Vagina (tissue), 2 donors: ENCODE results near the gene DNM2. TPM values are rescaled to one million over a fixed set of nuclear protein-coding genes. Genes with fewer than 3 reads are reported as not detected.
A peak's percentile ranks its signal among the peaks of the same experiment; 100 is the strongest.

ENCODE experiments used
- DNase-seq, 2 donors: peaks; one replicate each; pipeline ENCODE4 v3.0.0-alpha.2; 2017; ENCODE audit errors: extremely low spot score in 2 of 2
- H3K27ac ChIP-seq: fragments of 200-600 bp; sonication (generic); one replicate; pipeline ENCODE4 v1.5.1; 2019
- H3K27me3 ChIP-seq: fragments of 200-600 bp; sonication (generic); one replicate; pipeline ENCODE4 v1.5.1; 2019
- H3K36me3 ChIP-seq, 2 donors: fragments of 200-600 bp; sonication (generic); one replicate each; pipeline ENCODE4 v1.5.1; 2017 to 2019
- H3K4me1 ChIP-seq: fragments of 200-600 bp; sonication (generic); one replicate; pipeline ENCODE4 v1.5.1; 2019
- H3K4me3 ChIP-seq, 2 donors: fragments of 200-600 bp; sonication (generic); 1 replicate in 1 of 2; 2 replicates in 1 of 2; pipeline ENCODE4 v1.5.1; 2016 to 2019
- H3K9me3 ChIP-seq: fragments of 200-600 bp; sonication (generic); one replicate; pipeline ENCODE4 v1.5.1; 2019
- POLR2A ChIP-seq, 2 donors: fragments of 450-650 bp; IDR thresholded peaks; one replicate each; pipeline ENCODE4 v1.6.1; 2017; ENCODE audit warnings: antibody characterized with exemption in 2 of 2, mild to moderate bottlenecking in 2 of 2, moderate library complexity in 2 of 2
- POLR2AphosphoS5 ChIP-seq, 2 donors: sonication (generic); formaldehyde crosslinking; IDR thresholded peaks; one replicate each; pipeline ENCODE4 v1.9.0; 2017; ENCODE audit warnings: antibody characterized with exemption in 2 of 2, mild to moderate bottlenecking in 2 of 2, low read depth in 1 of 2; ENCODE audit not compliant: insufficient read depth in 1 of 2
- intact Hi-C: fragments of 100-400 bp; cut with DNase I; formaldehyde crosslinking; loops from one replicate; pipeline ENCODE4 v1.15.1; 2023
- total RNA-seq: library from RNA; depleted of rRNA; stranded (reverse); fragments of >200 nt; gene quantifications from one replicate; pipeline ENCODE4 v1.2.3, GENCODE V29; 2016
- TF ChIP-seq, protein P1 (sequence below), 3 experiments: fragments of 450-650 bp in 2 of 3; fragments of 200-600 bp in 1 of 3; sonication (generic) in 1 of 3; IDR thresholded peaks; one replicate each; pipeline ENCODE4 v1.5.1; 2017 to 2019; ENCODE audit warnings: antibody characterized with exemption in 3 of 3, mild to moderate bottlenecking in 2 of 3, moderate library complexity in 2 of 3

The DNM2 gene
- total RNA-seq, 1 donor from 2014 or later: 128 TPM

GRCh38 chr19:10699650-10700335, 18.1 kb upstream of the DNM2 start:
- Histone ChIP-seq H3K4me1 (peaks cover 25% of the 10 kb centered on the region), H3K27ac (no peak overlapping the region), H3K27me3 (no peaks in the 10 kb centered on the region), H3K36me3 (no peaks in the 10 kb centered on the region), H3K4me3 (no peak overlapping the region), H3K9me3 (no peaks in the 10 kb centered on the region)
- no peak for DNase-seq
- intact Hi-C loops: no loop called here
- TF ChIP-seq POLR2AphosphoS5 (IDR thresholded peaks at IDR 0.05; ENCODE audit: insufficient read depth in 1 of 2, low read depth in 1 of 2): peak in 1 of 2 donors; percentile 8
- TF ChIP-seq, protein P1, sequence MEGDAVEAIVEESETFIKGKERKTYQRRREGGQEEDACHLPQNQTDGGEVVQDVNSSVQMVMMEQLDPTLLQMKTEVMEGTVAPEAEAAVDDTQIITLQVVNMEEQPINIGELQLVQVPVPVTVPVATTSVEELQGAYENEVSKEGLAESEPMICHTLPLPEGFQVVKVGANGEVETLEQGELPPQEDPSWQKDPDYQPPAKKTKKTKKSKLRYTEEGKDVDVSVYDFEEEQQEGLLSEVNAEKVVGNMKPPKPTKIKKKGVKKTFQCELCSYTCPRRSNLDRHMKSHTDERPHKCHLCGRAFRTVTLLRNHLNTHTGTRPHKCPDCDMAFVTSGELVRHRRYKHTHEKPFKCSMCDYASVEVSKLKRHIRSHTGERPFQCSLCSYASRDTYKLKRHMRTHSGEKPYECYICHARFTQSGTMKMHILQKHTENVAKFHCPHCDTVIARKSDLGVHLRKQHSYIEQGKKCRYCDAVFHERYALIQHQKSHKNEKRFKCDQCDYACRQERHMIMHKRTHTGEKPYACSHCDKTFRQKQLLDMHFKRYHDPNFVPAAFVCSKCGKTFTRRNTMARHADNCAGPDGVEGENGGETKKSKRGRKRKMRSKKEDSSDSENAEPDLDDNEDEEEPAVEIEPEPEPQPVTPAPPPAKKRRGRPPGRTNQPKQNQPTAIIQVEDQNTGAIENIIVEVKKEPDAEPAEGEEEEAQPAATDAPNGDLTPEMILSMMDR (IDR thresholded peaks at IDR 0.05): peak in 2 of 3 experiments; percentile 33 to 47
- TF ChIP-seq POLR2A (IDR thresholded peaks at IDR 0.05): no peak

- no peak overlapping the region for H3K27ac ChIP-seq
- no peaks in the 10 kb centered on the region for H3K36me3 ChIP-seq
- intact Hi-C loops: no loop called here
- TF ChIP-seq, protein P1 (IDR thresholded peaks at IDR 0.05): no peak
- TF ChIP-seq POLR2A (IDR thresholded peaks at IDR 0.05) (no peak), POLR2AphosphoS5 (IDR thresholded peaks at IDR 0.05; ENCODE audit: insufficient read depth in 1 of 2, low read depth in 1 of 2) (no peak)
- no peaks in the 10 kb centered on the region for H3K9me3 ChIP-seq
- H3K4me3 ChIP-seq: peak overlapping the region; percentile 68 to 79
- peaks cover 12% of the 10 kb centered on the region for H3K4me1 ChIP-seq
- DNase-seq: no peak
- H3K27me3 ChIP-seq: no peaks in the 10 kb centered on the region
These were observed 15.8 kb upstream of the DNM2 start for GRCh38 chr19:10701955-10702525.

DNA sequence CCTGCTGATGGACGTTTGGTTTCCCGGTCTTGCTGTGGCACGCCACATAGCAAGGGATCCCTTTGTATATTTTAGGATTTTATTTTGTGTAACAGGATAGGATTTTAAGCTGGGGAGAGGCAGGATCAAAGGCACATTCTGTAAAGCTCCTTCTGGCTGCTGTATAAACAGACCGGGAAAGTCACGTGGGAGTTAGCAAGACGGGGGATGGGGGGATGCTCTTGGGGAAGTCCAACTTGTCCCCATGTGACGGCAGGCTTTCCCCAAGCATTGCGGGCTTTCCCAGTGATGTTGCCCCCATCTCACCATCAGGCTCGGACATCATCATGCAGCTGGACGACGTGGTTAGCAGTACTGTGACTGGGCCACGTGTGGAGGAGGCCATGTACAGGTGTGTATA, 10.9 kb upstream of the DNM2 start:
- Histone ChIP-seq H3K27me3 (no peaks in the 10 kb centered on the region), H3K4me3 (no peak overlapping the region), H3K4me1 (peaks cover 4% of the 10 kb centered on the region), H3K27ac (no peak overlapping the region), H3K9me3 (no peaks in the 10 kb centered on the region), H3K36me3 (peaks cover 0 to 3% of the 10 kb centered on the region in 2 donors)
- intact Hi-C loops: no loop called here
- DNase-seq: no peak
- TF ChIP-seq POLR2A (IDR thresholded peaks at IDR 0.05): no peak
- no peak for TF ChIP-seq POLR2AphosphoS5 (IDR thresholded peaks at IDR 0.05; ENCODE audit: insufficient read depth in 1 of 2, low read depth in 1 of 2)
- TF ChIP-seq, protein P1 (IDR thresholded peaks at IDR 0.05): no peak

DNA sequence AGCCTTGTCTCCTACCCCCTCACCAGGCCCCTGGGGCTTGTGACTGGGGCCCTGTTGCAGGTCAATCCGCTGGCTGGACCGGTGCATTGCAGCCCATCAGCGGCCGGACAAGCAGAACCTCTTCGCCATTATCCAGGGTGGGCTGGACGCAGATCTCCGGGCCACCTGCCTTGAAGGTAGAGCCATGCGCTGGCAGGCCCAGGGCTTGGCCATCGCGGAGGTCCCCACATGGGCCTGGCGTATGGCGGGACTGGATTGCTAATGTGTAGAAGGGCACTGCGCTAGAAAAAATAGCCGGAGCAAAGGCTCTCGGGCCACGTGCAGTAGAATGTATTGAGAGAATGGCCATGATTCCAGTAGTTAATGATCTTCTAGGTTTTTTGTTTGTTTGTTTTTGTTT, 10.4 kb upstream of the DNM2 start:
- DNase-seq: no peak
- Histone ChIP-seq H3K9me3 (no peaks in the 10 kb centered on the region), H3K27ac (no peak overlapping the region), H3K27me3 (no peaks in the 10 kb centered on the region), H3K36me3 (peaks cover 0 to 3% of the 10 kb centered on the region in 2 donors), H3K4me3 (no peak overlapping the region), H3K4me1 (no peaks in the 10 kb centered on the region)
- TF ChIP-seq POLR2A (IDR thresholded peaks at IDR 0.05): no peak
- no peak for TF ChIP-seq POLR2AphosphoS5 (IDR thresholded peaks at IDR 0.05; ENCODE audit: insufficient read depth in 1 of 2, low read depth in 1 of 2)
- TF ChIP-seq, protein P1 (IDR thresholded peaks at IDR 0.05): no peak
- intact Hi-C loops: no loop called here

- no peak overlapping the region for H3K27ac ChIP-seq
- peaks cover 0 to 3% of the 10 kb centered on the region in 2 donors for H3K36me3 ChIP-seq
- no peaks in the 10 kb centered on the region for H3K9me3 ChIP-seq
- intact Hi-C loops: no loop called here
- TF ChIP-seq POLR2A (IDR thresholded peaks at IDR 0.05): no peak
- TF ChIP-seq, protein P1 (IDR thresholded peaks at IDR 0.05): no peak
- TF ChIP-seq POLR2AphosphoS5 (IDR thresholded peaks at IDR 0.05; ENCODE audit: insufficient read depth in 1 of 2, low read depth in 1 of 2): no peak
- no peak overlapping the region for H3K4me3 ChIP-seq
- H3K4me1 ChIP-seq: no peaks in the 10 kb centered on the region
- no peaks in the 10 kb centered on the region for H3K27me3 ChIP-seq
- no peak for DNase-seq
These were observed 9.6 kb upstream of the DNM2 start for GRCh38 chr19:10708291-10708690.
